Astrocyte of the hippocampus (primary cell): Measurements from ENCODE around the gene NKAIN4.

ENCODE experiments used
- DNase-seq: peaks from one replicate; pipeline ENCODE4 v3.0.0; 2011; ENCODE audit warnings: low read depth, low spot score

The NKAIN4 gene

GRCh38 chr20:63254232-63254605, at the start of gene NKAIN4:
Gene NKAIN4 (minus strand): TSS chr20:63254463. CDS start chr20:63254450, 13 bp downstream.
- DNase-seq, result no peak

- DNase-seq, result no peak
Observed at GRCh38 chr20:63303095-63303666, 48.9 kb upstream of the NKAIN4 start.

- no peak for DNase-seq
Observed at GRCh38 chr20:63301671-63302070, 47.4 kb upstream of the NKAIN4 start.

GRCh38 chr20:63298731-63299312, 44.6 kb upstream of the NKAIN4 start:
- DNase-seq, result no peak

- DNase-seq, result no peak
Observed at GRCh38 chr20:63297796-63298572, 43.7 kb upstream of the NKAIN4 start.

GRCh38 chr20:63297371-63297781, 43.1 kb upstream of the NKAIN4 start:
- DNase-seq, result no peak

- no peak for DNase-seq
Observed at GRCh38 chr20:63296531-63297299, 42.5 kb upstream of the NKAIN4 start.

- DNase-seq, result no peak
Observed at GRCh38 chr20:63295846-63296245, 41.6 kb upstream of the NKAIN4 start.

GRCh38 chr20:63295422-63295821, 41.2 kb upstream of the NKAIN4 start:
- no peak for DNase-seq

- no peak for DNase-seq
Observed at GRCh38 chr20:63295018-63295417, 40.8 kb upstream of the NKAIN4 start.

- DNase-seq, result no peak
Observed at GRCh38 chr20:63294536-63294900, 40.3 kb upstream of the NKAIN4 start.

- no peak for DNase-seq
Observed at GRCh38 chr20:63293871-63294535, 39.7 kb upstream of the NKAIN4 start.

- DNase-seq, result no peak
Observed at GRCh38 chr20:63293456-63293855, 39.2 kb upstream of the NKAIN4 start.

GRCh38 chr20:63292904-63293303, 38.6 kb upstream of the NKAIN4 start, which contains the start of gene COL20A1:
Gene COL20A1 (plus strand): TSS chr20:63293186. CDS start chr20:63295108, 1,922 bp downstream.
- DNase-seq, result no peak

GRCh38 chr20:63292292-63292701, 38.0 kb upstream of the NKAIN4 start:
- no peak for DNase-seq

- DNase-seq, result no peak
Observed at GRCh38 chr20:63291811-63292210, 37.5 kb upstream of the NKAIN4 start.

- peak; percentile 71 for DNase-seq
Observed at GRCh38 chr20:63290677-63291472, 36.6 kb upstream of the NKAIN4 start.

- DNase-seq, result no peak
Observed at GRCh38 chr20:63290136-63290676, 35.9 kb upstream of the NKAIN4 start.

GRCh38 chr20:63289311-63290135, 35.3 kb upstream of the NKAIN4 start:
- no peak for DNase-seq
